Activated CD8-positive, alpha-beta memory T cell treated with anti-CD3 and anti-CD28 coated beads for 4 hours (primary cell): ENCODE measurements around the gene PHC3.

Experiments
- DNase-seq, 2 donors: peaks; one replicate each; pipeline ENCODE4 v3.0.0-alpha.2; 2020; ENCODE audit warnings: low read depth in 2 of 2

PHC3 gene

GRCh38 chr3:170078620-170079281 is 102.8 kb downstream of the PHC3 start:
- DNase-seq, result no peak

GRCh38 chr3:170077361-170077760 is 104.2 kb downstream of the PHC3 start:
- DNase-seq, result no peak

GRCh38 chr3:170076715-170077238 is 104.8 kb downstream of the PHC3 start:
- no peak for DNase-seq

- no peak for DNase-seq
Measured at GRCh38 chr3:170075441-170076091, 106.0 kb downstream of the PHC3 start.

- no peak for DNase-seq
Measured at GRCh38 chr3:170064108-170064507, 117.4 kb downstream of the PHC3 start.

- no peak for DNase-seq
Measured at GRCh38 chr3:170063691-170064090, 117.8 kb downstream of the PHC3 start.

- DNase-seq, result no peak
Measured at GRCh38 chr3:170062769-170063168, 118.8 kb downstream of the PHC3 start.

GRCh38 chr3:170062068-170062467 is 119.5 kb downstream of the PHC3 start:
- DNase-seq, result no peak

- no peak for DNase-seq
Measured at GRCh38 chr3:170059447-170059846, 122.1 kb downstream of the PHC3 start.

- DNase-seq, result no peak
Measured at GRCh38 chr3:170058127-170058526, 123.4 kb downstream of the PHC3 start.

GRCh38 chr3:170057550-170057949 is 124.0 kb downstream of the PHC3 start:
- no peak for DNase-seq

GRCh38 chr3:170056710-170057454 is 124.7 kb downstream of the PHC3 start:
- no peak for DNase-seq

- no peak for DNase-seq
Measured at GRCh38 chr3:170055209-170055608, 126.3 kb downstream of the PHC3 start.

GRCh38 chr3:170054204-170054603 is 127.3 kb downstream of the PHC3 start:
- no peak for DNase-seq

GRCh38 chr3:170052398-170052797 is 129.1 kb downstream of the PHC3 start:
- no peak for DNase-seq

- DNase-seq, result no peak
Measured at GRCh38 chr3:170050753-170051152, 130.8 kb downstream of the PHC3 start.

GRCh38 chr3:170049146-170050000 is 132.2 kb downstream of the PHC3 start:
- DNase-seq, result no peak

- DNase-seq, result no peak
Measured at GRCh38 chr3:170047133-170047404, 134.5 kb downstream of the PHC3 start.

- no peak for DNase-seq
Measured at GRCh38 chr3:170046269-170047132, 135.0 kb downstream of the PHC3 start.

GRCh38 chr3:170044795-170045244 is 136.7 kb downstream of the PHC3 start:
- DNase-seq, result no peak

GRCh38 chr3:170044271-170044670 is 137.3 kb downstream of the PHC3 start:
- no peak for DNase-seq
